Right atrium auricular region (tissue), 2 donors: ENCODE measurements around the gene GRM8. TPM values are rescaled to one million over a fixed set of nuclear protein-coding genes. Genes with fewer than 3 reads are reported as not detected.

Source experiments
- DNase-seq: peaks from one replicate; pipeline ENCODE4 v3.0.0-alpha.2; 2019; ENCODE audit warnings: low spot score
- H3K27ac ChIP-seq, 2 donors: fragments of 200-600 bp; sonication (generic); 1 replicate in 1 of 2; 2 replicates in 1 of 2; pipeline ENCODE4 v1.5.1; 2016 to 2019
- H3K27me3 ChIP-seq, 2 donors: fragments of 200-600 bp; sonication (generic); one replicate each; pipeline versions ENCODE4 v1.5.1 to v1.6.0; 2017 to 2019
- H3K36me3 ChIP-seq: fragments of 200-600 bp; sonication (generic); one replicate; pipeline ENCODE4 v1.5.1; 2016
- H3K4me1 ChIP-seq, 2 donors: fragments of 200-600 bp; sonication (generic); one replicate each; pipeline versions ENCODE4 v1.5.1 to v1.6.0; 2017 to 2019
- H3K4me3 ChIP-seq, 2 donors: fragments of 200-600 bp; sonication (generic); 1 replicate in 1 of 2; 2 replicates in 1 of 2; pipeline ENCODE4 v1.5.1; 2017 to 2019; ENCODE audit warnings: mild to moderate bottlenecking in 1 of 2, moderate library complexity in 1 of 2
- H3K9me3 ChIP-seq, 2 donors: fragments of 200-600 bp; sonication (generic); one replicate each; pipeline ENCODE4 v1.5.1; 2019
- total RNA-seq, 2 donors: library from RNA; depleted of rRNA; stranded (reverse); fragments of >200 nt; gene quantifications; one replicate each; pipeline ENCODE4 v1.1.0, GENCODE V29; 2016
- TF ChIP-seq, protein P1 (sequence below), 2 donors: fragments of 200-600 bp; sonication (generic); IDR thresholded peaks; one replicate each; pipeline ENCODE4 v1.5.1; 2019; ENCODE audit warnings: antibody characterized with exemption in 2 of 2

GRM8 gene
- total RNA-seq, 2 donors from 2014 or later, result not detected

DNA sequence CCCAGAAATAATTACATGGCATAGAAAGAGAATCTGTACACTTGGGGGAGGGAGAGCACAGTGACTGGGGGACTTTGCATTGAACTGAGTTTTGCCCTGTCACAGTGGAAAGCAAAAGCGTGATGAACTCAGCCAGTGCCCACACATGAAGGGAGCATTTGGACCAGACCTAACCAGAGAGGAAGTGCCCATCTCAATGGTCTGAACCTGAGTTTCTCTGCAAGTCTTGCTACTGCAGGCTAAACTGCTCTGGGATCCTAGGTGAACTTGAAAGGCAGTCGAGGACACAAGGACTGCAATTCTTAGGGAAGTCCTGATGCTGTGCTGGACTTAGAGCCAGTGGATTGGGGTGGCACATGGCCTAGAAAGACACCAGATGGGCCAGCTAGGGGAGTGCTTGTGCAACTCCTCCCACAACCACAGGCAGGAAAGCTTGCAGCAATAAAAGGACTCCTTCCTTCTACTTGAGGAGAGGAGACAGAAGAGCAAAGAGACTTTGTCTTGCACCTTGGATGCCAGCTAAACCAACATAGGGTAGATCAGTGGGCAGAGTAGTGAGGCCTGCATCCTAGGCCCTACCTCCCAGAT is 259.0 kb downstream of the GRM8 start:
- H3K4me3 ChIP-seq, result no peak overlapping the region
- H3K36me3 ChIP-seq, result no peaks in the 10 kb centered on the region
- H3K4me1 ChIP-seq, result no peaks in the 10 kb centered on the region
- TF ChIP-seq, protein P1, sequence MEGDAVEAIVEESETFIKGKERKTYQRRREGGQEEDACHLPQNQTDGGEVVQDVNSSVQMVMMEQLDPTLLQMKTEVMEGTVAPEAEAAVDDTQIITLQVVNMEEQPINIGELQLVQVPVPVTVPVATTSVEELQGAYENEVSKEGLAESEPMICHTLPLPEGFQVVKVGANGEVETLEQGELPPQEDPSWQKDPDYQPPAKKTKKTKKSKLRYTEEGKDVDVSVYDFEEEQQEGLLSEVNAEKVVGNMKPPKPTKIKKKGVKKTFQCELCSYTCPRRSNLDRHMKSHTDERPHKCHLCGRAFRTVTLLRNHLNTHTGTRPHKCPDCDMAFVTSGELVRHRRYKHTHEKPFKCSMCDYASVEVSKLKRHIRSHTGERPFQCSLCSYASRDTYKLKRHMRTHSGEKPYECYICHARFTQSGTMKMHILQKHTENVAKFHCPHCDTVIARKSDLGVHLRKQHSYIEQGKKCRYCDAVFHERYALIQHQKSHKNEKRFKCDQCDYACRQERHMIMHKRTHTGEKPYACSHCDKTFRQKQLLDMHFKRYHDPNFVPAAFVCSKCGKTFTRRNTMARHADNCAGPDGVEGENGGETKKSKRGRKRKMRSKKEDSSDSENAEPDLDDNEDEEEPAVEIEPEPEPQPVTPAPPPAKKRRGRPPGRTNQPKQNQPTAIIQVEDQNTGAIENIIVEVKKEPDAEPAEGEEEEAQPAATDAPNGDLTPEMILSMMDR (IDR thresholded peaks at IDR 0.05), result no peak
- no peak overlapping the region for H3K27ac ChIP-seq
- DNase-seq, result no peak
- H3K9me3 ChIP-seq, result no peaks in the 10 kb centered on the region
- no peaks in the 10 kb centered on the region for H3K27me3 ChIP-seq

DNA sequence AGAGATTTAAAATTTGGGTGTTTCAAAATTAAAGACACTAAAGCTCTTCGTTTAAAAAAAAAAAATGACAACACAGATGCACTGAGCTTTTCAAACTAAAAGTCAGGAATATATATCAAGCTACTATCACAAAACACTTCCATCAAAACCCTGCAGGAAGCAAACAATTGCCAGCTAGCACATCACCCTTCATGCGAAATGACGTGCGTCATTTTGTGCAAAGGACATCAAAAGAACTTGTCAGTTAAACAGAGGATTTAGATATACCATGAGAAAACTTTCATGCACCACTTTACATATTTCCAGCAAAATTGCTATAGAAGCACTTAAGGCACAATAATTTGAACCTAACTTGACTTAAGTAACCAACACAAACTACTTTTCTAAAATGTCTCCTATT is 264.7 kb downstream of the GRM8 start:
- Histone ChIP-seq H3K36me3 (no peaks in the 10 kb centered on the region), H3K27me3 (no peaks in the 10 kb centered on the region), H3K4me1 (no peaks in the 10 kb centered on the region), H3K27ac (no peak overlapping the region), H3K9me3 (no peaks in the 10 kb centered on the region), H3K4me3 (no peak overlapping the region)
- TF ChIP-seq, protein P1 (IDR thresholded peaks at IDR 0.05), result no peak
- DNase-seq, result no peak

DNA sequence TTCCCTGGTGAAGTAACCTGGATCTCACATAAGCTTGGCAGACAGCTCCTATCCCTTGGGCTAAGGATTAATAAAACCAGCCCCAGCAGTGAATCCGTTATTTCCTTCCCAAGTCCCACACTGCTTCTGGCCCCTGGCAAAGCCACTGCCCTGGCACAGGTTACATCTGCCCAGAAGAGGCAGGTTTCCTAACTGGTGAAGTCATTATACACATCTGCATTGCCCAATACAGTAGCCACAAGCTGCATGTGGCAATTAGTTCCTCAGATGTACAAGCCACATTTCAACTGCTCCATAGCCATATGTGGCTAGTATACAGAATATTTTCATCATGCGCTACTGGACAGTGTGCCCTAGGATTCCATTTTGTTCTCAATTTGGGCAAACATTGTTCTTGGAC is 273.0 kb downstream of the GRM8 start:
- TF ChIP-seq, protein P1 (IDR thresholded peaks at IDR 0.05), result no peak
- H3K36me3 ChIP-seq, result no peaks in the 10 kb centered on the region
- H3K4me3 ChIP-seq, result no peak overlapping the region
- H3K27ac ChIP-seq, result no peak overlapping the region
- no peaks in the 10 kb centered on the region for H3K9me3 ChIP-seq
- H3K27me3 ChIP-seq, result no peaks in the 10 kb centered on the region
- no peak for DNase-seq
- no peaks in the 10 kb centered on the region for H3K4me1 ChIP-seq

DNA sequence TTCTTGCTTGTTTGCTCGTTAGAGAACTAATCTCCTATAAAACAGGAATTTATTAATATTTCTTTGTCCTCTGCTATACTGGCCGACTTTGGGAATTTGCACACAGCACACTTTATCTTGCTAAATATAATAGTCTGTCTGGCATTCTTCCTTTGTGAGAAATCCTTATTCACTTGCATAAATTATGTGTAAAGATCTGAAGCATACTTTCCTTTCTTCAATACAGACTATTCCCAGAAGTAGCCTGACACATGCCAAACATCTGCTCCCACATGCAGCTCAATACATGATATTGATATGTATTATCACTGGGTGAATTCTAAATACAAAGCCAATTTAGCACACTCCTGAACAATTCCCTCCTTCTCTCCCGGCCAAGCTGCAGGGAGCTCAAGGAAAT is 273.9 kb downstream of the GRM8 start:
- TF ChIP-seq, protein P1 (IDR thresholded peaks at IDR 0.05), result no peak
- no peak overlapping the region for H3K27ac ChIP-seq
- H3K9me3 ChIP-seq, result no peaks in the 10 kb centered on the region
- DNase-seq, result no peak
- H3K36me3 ChIP-seq, result no peaks in the 10 kb centered on the region
- H3K4me3 ChIP-seq, result no peak overlapping the region
- H3K27me3 ChIP-seq, result no peaks in the 10 kb centered on the region
- no peaks in the 10 kb centered on the region for H3K4me1 ChIP-seq

DNA sequence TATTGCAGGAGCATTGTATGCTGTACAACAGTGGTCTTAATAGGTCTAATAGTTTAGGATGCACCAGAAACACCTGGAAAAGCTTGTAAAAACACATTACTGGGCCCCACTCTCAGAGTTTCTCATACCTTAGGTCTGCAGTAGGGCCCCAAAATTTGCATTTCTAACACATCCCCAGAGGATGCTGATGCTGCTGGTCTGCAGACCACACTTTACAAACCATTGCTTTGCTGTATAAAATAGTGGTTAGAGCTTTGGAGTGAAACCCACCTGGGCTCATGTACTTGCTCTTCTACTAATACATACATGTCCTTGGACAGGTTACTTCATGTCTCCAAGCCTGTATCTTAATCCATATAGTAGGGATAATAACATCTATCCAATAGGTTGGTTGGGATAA is 279.7 kb downstream of the GRM8 start:
- no peak for DNase-seq
- H3K4me1 ChIP-seq, result no peaks in the 10 kb centered on the region
- H3K9me3 ChIP-seq, result no peaks in the 10 kb centered on the region
- no peak overlapping the region for H3K27ac ChIP-seq
- no peaks in the 10 kb centered on the region for H3K27me3 ChIP-seq
- no peak overlapping the region for H3K4me3 ChIP-seq
- H3K36me3 ChIP-seq, result no peaks in the 10 kb centered on the region
- TF ChIP-seq, protein P1 (IDR thresholded peaks at IDR 0.05), result no peak

DNA sequence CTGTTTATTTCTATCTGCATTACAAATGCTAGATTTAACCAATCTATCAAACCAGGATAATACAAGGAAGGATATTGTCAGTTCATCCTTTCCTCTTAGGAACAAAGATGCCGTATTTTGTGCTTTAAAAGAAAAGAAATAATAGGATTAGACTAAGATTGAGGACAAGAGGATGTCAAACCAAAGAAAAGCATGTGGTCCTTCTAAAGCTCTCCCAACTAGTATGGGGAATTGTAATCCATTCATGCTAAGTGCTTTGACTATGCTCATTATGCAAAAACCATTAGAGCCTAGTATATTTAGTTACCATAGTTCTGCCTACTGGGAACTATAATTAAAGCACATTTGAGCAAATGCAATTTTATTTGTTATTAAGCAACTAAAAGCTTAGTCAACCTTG is 280.2 kb downstream of the GRM8 start:
- H3K27me3 ChIP-seq, result no peaks in the 10 kb centered on the region
- H3K4me3 ChIP-seq, result no peak overlapping the region
- TF ChIP-seq, protein P1 (IDR thresholded peaks at IDR 0.05), result no peak
- no peak for DNase-seq
- no peak overlapping the region for H3K27ac ChIP-seq
- no peaks in the 10 kb centered on the region for H3K36me3 ChIP-seq
- H3K4me1 ChIP-seq, result no peaks in the 10 kb centered on the region
- H3K9me3 ChIP-seq, result no peaks in the 10 kb centered on the region
